Occipital lobe (tissue), 2 donors: ENCODE measurements around the gene CALML3. TPM values are rescaled to one million over a fixed set of nuclear protein-coding genes. Genes with fewer than 3 reads are reported as not detected.
"Not testable (repeated sequence)": the region's sequence is repeated elsewhere in the genome, so short reads cannot be mapped to it uniquely, and the experiment has no call there.

ENCODE experiments used
- DNase-seq: peaks from one replicate; lab custom pipeline; 2025; lab: John Stamatoyannopoulos, UW
- total RNA-seq: library from RNA; depleted of rRNA; stranded (reverse); fragments of >200 nt; gene quantifications from one replicate; pipeline ENCODE4 v1.2.3, GENCODE V29; 2014

Gene CALML3
- total RNA-seq, 1 donor from 2014 or later: not detected

DNA sequence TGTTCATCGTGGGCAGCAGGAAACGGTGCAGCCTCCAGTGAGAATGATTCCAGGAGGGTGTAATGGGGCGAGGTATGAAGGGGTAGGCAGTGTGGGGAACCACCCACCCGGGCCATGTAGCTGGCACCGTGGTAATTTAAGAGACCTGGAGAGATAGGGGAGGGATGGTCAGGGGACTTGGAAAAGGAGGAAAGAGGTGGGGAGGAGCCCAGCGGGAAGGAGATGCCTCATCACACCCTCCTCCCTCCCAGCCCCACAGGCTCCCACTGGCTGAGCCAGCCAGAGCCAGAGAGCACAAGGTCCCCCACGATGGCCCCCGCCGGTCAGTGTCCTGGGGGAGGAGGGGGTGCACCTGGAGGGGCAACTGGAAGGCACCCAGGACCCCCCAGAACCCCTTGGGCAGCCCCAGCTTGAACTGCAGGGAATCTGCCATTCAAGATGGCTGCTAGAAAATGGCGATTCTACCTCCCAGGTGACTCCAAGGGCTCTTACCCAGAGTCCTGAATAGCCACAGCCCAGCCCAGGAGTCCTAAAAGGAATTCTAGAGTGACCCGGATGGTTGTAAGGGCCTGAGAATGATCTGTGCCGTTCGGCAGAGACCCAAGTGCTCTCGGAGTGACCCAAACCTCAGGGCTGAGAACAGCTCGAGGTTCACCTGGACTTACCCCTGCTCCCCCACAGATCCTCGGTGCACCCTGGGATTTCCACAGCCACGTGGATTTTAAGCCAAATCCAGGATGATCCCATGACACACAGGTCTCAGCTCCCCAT lies 28.8 kb downstream of the CALML3 start:
- DNase-seq: no peak

DNA sequence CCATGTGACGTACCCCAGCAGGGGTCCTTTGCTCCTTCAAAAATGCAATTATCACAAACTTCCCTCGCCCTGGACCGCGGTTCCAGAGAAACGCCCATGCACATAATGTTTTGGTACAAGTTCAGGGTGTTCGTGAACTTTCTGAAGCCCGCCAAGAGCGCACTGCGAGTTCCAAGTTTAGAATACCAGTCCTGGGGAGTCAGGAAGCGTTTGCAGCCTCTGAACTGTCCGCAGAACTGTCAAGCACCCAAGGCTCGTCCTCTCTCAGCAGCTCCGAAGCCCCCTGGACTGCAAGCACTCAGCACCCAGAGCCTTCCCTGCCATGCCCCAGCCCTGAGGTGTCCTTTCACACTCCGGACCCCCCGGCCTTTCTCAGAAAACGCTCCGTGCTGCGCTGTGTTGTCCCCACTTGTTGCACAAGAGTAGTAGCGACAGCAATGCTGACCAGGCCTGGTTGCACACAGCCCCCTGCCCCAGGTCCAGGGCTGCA lies 30.3 kb downstream of the CALML3 start:
- DNase-seq: no peak

DNA sequence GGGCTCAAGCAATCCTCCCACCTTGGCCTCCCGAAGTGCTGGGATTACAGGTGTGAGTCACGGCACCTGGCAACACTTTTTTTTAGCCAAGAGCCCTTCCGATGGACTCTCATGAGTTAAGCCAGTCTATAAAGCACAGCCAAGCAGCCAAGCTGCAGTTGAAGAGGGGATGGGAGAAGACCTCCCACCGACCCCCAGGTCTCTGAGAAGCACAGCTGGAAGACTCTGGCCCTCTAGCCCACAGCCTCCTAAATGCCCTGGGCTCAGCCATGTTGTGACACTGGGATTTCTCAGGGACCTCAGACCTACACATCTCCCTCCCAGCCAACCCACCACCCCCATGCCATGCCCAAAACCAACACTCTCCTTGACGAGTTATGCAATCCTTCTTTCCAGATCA lies 31.1 kb downstream of the CALML3 start:
- no peak for DNase-seq

DNA sequence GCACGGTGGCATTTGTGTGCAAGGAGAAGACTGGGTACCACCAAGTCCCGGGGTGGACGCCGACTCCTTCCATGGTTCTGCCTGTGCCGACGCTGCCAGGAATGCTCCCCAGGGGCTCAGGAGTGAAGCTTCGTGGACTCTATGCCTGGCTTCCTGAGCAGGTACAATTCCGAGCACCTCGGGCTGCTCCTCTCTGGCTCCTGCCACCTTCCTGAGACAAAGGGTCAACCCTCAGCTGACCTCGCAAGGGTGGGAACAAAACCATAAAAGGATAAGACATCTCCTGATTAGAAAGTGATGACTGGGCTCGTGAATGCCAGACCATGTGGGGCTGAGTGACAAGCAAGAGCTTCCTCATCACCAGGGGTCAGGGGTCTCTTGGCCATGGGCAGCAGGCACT lies 31.8 kb downstream of the CALML3 start:
- no peak for DNase-seq

DNA sequence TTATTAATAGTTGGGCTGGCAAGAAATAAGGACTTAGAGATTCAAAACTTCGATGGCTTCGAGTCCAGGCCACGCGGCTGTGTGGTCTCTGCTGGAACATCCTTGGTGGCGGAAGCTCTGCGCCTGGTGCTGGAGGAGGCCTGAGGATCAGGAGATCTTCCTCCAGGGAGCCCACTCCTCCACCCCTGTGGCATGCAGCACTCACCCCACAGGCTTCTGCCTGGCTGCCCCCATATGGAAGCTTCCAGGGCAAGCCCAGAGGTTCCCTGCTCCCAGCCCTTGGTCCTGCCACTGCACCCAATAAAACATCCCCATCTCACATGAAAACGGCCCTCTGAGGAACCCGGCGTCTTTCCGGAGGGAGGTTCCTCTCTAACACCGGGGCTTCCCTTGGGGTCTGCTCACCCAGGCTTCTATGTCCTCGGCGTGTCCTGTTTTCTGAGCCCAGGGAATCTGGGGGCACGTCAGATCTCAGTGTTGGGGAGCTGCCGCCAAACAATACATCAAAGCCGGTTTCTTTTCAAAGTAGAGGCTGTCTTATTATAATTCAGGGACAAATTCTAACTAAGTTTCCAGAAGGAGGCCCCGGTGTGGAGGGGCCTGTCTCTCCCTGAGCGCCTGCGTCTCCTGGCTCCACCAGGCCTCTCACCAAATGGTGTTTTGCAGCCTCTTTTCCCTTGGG lies 32.4 kb downstream of the CALML3 start:
- DNase-seq: no peak

DNA sequence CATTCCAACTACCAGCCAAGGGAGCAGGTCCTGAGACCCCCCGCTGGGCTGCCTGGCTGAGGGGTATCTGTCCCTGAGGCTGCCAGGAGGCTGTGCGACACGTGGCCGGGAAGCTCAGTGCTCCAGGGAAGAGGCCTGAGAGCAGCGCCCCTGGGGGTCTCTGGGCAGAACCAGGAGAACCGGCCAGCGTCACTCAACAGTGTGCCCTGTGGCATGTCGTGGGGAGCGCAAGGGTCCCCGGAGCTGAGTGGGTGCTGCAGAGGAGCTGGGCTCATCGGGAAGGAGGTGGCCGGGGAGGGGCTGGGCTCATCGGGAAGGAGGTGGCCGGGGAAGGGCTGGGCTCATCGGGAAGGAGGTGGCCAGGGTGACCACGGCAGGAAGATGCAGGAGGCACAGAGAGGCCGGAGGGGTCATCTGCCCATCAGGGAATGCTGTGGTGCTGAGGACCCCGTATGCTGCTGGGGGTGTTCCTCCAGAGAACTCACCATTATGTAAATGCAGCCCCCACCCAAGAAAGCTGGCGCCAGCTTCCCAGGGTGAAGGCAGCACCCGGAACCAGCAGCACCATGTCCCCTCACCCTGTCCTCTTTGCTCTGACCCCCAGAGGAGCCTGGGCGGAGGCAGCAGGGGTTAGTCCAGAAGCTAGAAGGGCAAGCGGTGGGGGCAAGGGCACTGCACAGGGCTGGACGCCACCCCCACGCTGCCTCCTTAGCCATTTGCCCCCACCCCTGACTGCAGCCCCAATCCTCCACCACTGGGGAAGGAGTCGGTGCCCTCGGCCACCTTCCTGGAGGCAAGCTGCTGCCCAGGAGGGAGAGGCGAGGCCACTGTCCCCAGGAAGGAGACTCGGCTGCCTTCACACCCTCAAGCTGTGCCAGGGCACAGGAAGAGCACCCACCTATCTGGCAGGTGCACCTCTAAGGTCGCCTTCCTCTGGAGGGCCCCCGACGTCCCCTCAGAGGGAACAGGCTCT lies 33.3 kb downstream of the CALML3 start:
- DNase-seq: no peak

DNA sequence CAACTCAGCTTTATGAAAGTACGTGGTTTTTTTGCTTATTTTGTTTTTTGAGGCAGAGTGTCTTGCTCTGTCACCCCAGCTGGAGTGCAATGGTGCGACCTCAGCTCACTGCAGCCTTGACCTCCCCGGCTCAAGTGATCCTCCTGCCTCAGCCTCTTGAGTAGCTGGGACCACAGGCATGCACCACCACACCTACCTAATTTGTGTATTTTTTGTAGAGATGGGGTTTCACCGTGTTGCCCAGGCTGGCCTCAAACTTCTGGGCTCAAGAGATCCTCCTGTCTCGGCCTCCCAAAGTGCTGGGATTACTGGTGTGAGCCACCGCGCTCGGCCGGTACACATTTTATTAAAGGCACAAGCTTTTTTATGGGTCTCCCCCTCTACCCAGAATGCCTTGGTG lies 34.3 kb downstream of the CALML3 start:
- not testable (repeated sequence) for DNase-seq

DNA sequence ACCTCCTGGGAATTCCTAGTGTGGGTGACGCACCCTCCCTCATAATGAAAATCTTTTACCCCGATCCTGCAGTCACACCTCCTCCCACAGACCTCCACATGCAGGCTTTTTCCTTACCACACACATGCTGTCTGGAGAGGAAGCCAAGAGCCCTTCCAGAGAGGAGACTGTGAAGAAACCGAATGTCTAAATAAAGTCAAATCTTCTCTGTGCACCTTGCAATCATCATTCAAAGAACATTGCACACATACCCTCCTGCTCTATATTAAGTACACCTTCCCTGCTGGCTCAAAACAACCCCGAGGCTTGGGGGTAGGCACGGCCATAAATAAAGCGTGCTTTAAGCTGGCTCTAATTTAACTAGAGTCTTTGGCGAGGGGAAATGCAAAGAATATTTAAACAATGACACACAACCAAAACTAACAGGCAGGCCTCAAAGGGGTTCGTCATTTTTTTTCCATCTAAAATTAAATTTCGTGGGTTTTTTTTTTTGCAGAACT lies 34.9 kb downstream of the CALML3 start:
- peak; percentile 34 for DNase-seq

DNA sequence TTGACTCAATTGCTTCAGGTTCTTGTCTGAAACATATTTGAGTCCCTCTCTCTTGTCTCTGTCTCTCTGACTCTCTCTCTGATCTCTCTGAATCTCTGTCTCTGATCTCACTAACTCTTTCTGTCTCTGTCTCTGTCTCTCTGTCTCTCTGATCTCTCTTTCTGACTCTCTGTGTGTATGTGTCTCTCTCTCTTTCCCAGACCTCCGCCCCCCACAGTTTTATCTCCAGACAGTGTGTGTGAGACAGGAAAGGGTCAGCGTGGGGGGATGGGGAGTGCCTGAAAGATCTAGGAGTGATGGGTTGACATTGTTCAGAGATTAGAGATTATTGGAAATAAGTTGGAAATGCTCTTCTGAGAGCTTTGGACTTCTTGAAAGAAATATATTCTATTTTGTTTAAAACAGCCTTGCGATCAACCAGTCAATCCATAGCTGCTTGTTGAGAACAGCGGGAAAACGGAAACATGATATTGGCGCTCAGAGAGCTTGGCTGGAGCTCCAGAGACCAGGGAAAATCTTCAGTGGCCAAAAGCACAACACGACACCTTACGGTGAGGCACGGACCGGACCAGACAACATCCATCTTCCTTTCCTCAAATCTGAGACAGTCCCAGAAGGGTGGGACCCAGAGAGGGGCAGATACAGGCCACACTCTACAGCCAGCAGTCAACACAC lies 35.5 kb downstream of the CALML3 start:
- DNase-seq: no peak

DNA sequence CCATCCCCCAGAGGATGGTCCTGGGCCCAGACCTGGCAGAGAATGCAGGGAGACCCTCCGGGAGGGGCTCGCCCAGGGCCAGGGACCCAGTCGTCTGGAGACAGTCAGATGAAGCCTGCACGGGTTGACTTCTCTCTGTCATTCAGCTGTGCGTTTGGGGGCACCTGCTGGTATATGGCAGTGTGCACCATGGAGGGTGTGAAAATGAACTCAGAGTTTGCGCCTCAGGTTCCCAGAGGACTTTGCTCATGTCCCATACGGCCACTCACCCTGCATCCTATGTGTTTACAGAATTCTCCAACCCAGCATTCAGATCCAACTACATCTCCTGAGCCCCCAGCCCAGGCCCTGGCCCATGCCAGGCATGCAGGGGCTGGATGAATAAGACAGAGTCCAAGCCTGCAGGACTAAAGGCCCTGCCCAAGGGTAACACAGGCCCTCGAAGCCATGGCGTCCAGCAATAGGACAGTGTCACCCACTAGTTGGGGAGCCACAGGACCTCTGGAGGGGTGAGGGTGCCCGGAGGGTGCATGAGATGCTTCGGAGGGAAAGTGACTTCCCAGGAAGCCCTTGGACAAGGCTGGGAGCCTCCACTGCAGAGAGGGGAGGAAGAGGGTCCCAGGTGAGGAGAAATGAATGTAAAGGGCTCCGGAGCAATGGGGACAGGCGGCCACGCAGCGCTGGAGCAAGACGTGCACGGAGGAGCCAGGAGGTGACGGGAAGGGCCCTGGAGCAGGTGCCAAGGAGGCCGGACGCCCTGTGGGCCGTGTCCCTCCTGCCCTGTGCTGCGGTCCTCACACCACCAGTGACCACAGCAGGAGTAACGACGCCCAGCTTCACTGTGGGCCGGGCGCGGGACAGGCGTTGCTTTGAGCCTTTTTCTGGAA lies 36.3 kb downstream of the CALML3 start:
- no peak for DNase-seq

DNA sequence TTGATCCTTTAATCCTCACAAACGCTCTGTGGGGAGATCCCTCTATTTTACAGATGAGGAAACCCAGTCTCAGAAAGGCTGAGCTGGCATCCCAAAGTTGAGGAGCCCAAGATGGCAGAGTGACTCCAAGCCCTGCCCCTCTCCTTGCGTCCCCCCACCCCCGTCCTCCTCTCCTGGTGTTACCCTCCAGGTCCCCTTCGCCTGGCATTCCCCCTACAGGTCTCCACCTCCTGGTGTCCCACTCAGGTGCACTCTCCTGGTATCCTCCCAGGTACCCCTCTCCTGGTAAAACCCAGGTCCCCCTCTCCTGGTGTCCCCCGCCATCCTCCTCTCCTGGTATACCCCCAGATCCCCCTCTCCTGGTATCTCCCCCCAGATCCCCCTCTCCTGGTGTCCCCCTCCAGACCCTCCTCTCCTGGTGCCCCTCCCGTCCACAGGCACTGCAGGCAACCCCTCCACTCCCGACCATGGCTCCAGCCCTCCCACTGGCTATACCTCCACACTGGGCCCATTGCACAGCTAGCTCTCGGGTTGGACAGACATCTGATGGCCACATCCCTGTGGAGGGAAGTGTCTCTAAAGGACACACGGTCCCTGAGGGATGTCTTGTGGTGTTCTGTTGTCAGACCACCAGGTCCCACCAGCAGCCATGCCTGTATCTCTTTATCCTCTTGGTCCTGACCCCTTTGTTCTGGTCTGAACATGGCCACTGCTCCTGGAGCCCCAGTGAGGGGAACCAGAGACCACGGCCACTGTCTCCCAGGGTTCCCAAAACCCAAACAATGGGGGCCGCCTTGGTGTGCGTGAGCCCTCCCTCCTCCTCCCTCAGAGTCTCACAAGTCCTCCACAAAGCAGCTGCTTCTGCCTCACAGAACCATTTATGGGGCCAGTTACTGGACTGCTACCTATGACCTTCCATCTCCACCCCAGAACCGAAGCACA lies 37.2 kb downstream of the CALML3 start:
- no peak for DNase-seq

DNA sequence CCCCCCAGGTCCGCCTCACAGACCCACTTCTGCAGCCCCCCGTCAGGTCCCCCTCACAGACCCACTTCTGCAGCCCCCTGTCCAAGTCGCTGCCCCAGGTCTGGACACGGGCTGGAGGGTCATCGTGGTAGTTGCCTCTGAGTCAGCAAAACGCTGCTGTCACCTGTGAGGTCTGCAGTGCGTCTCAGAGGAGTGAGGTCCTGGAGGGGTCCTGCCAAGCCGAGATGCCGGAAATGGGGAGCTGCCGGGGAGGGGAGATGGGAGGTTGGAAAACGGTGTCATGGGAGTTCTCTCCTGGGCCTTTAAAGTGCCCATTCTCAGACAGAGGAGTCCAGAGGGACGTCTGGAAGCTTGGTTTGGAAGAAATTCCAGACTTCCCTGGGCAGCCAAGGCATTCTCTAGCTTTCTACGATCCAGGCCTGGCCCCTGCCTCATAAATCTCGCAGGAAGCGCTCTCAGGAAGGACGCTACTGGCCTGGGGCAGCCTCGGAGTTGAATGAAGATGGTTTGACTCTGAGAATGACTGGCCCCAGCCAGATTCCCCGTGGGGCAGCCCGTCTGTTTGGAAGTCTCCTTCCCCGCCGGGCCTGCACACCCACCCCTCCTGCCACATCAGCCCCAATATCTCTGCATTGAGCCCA lies 38.7 kb downstream of the CALML3 start:
- DNase-seq: no peak

DNA sequence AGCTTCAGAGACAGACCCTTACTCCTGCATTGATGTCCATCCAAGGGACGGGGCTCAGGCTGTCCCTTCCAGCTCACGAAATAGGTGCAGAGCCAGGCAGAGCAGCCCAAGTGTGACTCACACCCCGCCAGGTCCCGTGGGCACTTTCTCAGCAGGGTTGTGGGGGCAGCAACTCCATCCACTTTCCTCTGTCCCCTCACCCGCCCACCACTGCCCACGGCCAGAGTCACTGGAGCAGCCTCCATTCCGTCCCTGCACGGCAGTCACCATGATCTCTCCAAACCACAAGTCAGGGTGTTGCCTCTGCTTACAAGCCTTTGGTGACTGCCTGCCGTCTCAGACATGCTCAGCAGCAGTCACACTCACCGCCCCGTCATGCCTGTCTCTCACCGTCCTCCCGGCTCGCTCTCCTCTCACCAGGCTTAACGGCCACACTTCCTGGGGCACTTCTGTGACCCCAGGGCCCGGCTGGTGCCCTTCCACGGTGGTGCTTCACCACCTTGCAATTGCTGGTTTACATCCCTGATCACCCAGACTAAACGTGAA lies 39.3 kb downstream of the CALML3 start:
- DNase-seq: no peak

DNA sequence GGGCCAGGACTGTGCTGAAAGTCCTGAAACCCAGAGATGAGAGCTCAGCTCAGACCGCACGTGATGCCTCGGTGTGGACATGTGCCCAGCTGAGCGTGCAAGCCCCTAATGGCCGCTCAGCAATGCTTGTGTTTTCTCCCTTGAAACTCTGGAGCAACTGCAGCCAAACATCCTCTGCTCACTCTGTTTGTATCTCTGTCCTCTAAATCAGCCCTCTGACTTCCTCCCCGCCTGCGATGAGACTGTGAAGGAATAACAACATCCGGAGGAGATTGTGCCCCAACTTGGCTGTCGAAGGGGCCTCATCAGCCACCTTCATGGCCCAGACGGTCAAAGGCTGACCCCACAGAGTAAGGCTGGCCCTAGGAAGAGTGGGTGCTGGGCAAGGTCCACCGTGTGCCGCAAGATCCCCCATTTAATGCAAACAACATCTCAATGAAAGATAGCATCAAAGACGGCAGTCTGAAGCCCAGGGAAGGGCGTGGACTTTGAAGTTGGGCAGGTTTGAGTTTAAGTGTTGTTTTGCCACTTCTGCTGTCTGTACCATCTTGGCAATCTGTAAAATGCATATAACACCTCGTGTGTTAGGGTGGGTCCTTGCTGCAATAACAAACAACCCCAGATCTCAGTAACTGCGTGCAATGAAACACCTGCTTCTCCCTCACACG lies 39.9 kb downstream of the CALML3 start:
- DNase-seq: no peak

DNA sequence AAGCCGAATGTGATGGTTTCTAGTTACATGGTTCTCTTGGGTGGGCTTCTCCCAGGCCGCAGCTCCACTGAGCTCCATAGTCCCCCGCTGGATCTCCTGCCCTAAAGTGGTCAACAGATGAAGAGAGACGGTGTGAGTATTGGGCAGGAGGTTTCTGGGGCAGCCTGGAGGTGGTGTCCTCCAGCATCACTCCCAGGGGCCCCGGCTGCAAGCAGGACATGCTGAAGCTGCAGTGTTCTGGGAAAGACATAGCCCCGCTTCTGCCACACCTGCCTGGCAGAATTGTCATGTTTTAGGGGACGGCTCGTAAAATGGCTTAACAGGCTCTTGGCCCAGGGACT lies 40.4 kb downstream of the CALML3 start:
- no peak for DNase-seq

DNA sequence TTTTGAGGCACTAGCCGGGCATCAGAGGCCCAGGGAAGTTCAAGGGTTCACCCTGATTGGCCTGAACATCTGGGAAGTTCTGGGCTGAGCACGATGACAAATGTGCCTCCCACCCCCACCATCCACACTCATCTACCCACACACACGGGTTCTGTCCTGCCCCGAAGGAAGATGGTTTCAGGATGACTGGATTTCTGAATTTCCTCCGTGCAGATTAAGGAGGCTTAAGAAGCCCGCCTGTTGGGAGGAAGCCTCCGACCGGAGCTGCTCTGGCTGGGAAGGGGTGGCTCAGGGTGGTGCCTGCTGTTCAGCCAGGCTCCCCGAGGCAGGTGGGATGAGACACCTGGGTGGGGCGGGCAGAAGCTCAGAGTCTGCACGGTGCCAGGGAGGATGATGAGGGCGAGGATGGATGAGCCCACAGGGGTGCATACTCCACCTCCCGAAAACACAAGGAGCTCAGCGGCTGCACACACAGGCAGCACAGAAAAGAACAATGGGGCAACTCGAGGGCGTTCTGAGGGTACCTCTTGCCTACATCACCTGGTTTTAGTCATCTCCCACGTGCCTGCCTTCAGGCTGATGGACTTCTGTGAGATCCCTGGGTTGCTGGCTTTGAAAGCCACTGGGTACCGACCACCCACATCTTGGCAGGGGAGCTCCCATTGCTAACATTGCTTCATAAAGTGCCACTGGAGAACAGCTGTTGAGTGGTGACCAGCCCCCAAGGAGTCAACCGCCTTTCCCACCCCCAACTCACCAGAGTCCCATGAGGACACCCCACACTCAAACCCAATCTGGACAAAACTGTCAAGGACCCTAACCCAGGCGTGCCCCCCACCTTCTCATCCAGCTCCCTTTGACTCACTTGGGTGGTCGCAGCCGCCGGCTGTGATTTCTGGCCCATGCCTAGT lies 41.2 kb downstream of the CALML3 start:
- no peak for DNase-seq

DNA sequence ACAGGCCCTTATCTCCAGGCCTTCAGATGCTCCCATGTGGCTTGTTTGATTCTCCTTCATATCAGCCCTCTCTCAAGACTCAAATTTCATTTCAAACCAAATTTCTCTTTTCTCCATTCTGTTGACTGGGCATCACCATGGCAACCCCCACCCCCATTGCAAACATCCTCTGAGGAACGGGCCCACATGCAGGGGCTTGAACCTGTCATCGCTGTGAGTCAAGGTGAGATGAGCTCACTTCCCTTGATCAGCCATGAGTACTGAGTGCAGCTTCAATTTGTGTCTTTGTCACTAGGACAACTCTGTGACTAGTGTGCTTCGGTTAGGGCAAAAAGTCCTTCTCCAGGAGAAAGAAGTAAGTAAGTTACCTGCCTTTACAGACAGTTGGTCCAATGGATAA lies 41.9 kb downstream of the CALML3 start:
- no peak for DNase-seq
